ENCODE measurements around the gene SEPTIN5. TPM values are rescaled to one million over a fixed set of nuclear protein-coding genes. Genes with fewer than 3 reads are reported as not detected.

SEPTIN5 gene
- polyA plus RNA-seq, 2 of the 4 experiments (the other 2 are of a cell fraction): 4.6 to 12.6 TPM

GRCh38 chr22:19691007-19691720, 23.1 kb upstream of the SEPTIN5 start:
- ChIA-PET POLR2A (no interaction called here), CTCF (interaction anchor here (1.5 to 2.6 kb wide), 4 partner anchors 11 to 60 kb away, joined by 5 to 8 read pairs (median 6); no protein-coding TSS in a partner anchor)
- Histone ChIP-seq H3K9me3 (no peaks in the 10 kb centered on the region), H3K27ac (peak overlapping the region; percentile 79 to 83), H3K4me2 (peak overlapping the region; percentile 96), H3K4me3 (peak overlapping the region; percentile 26), H3K4me1 (peaks cover 13% of the 10 kb centered on the region)
- 44% methylated on average over 9 of the region's 9 CpGs for WGBS (ENCODE audit: missing lambda C conversion rate)
- TF ChIP-seq MYC (IDR thresholded peaks at IDR 0.05; ENCODE audit: borderline replicate concordance, low read length) (no peak), NR3C1 (IDR thresholded peaks at IDR 0.05) (no peak), TP53 (CRISPR knock-in tag; IDR thresholded peaks at IDR 0.05) (no peak), CEBPB (IDR thresholded peaks at IDR 0.05) (no peak), HOXB5 (CRISPR knock-in tag; IDR thresholded peaks at IDR 0.05) (no peak), CHD2 (IDR thresholded peaks at IDR 0.05; ENCODE audit: low read length, partially characterized antibody) (no peak), EHMT2 (IDR thresholded peaks at IDR 0.05; ENCODE audit: low read depth) (no peak)
- FAIRE-seq: no peak
- no peak for DNase-seq (ENCODE audit: low read depth in 1 of 2, low spot score in 1 of 2)
- ATAC-seq: no peak

DNA sequence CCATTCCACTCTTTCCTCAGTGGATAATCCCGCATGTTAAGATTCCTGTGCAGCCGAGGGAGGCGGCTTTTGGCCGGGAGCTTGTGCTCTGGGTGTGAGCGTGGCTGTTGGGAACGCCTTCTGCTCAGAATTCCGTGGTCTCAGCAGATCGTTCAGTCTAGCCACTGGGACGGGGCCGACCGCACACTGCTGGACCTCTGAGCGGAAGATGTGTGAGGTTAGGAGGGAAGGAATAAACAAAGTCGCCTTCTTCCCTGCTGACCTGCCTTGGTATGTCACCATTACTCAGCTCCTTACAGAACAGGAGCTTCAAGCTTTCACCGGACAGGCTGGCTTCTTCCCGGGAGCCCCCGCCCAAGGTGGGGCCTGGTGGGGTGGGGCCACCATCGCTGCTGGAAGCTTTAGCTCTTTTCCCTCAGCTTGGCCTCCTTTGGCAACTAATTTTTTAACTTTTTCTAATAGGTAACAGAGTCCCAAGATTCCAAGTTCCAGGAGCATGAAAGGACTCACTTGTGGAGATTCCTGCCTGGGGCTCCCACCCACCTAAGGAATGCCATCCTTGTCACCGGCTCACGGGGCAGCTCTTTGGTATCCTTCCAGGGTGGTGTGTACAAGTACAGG, 22.5 kb upstream of the SEPTIN5 start:
- H3K4me1 ChIP-seq: peaks cover 13% of the 10 kb centered on the region
- peak overlapping the region; percentile 96 for H3K4me2 ChIP-seq
- POLR2A ChIA-PET: no interaction called here
- H3K27ac ChIP-seq: peak overlapping the region; percentile 79 to 83
- no peak for FAIRE-seq
- WGBS (ENCODE audit: missing lambda C conversion rate): under 1% methylated on average over 19 of the region's 19 CpGs
- TF ChIP-seq MAFK (IDR thresholded peaks at IDR 0.05; ENCODE audit: partially characterized antibody): peak; percentile 48
- TF ChIP-seq MAZ (IDR thresholded peaks at IDR 0.05; ENCODE audit: borderline replicate concordance, low read depth, low read length): 0 out of 2 replicates have a peak, but pooled peaks have one; percentile 44
- TF ChIP-seq CBX8 (IDR thresholded peaks at IDR 0.05): no peak
- no peak for TF ChIP-seq TFCP2L1 (CRISPR knock-in tag; IDR thresholded peaks at IDR 0.05)
- TF ChIP-seq MYC (IDR thresholded peaks at IDR 0.05; ENCODE audit: borderline replicate concordance, low read length): no peak
- peak; percentile 55 for TF ChIP-seq POLR2A (IDR thresholded peaks at IDR 0.05; ENCODE audit: low read length)
- TF ChIP-seq, protein P1, sequence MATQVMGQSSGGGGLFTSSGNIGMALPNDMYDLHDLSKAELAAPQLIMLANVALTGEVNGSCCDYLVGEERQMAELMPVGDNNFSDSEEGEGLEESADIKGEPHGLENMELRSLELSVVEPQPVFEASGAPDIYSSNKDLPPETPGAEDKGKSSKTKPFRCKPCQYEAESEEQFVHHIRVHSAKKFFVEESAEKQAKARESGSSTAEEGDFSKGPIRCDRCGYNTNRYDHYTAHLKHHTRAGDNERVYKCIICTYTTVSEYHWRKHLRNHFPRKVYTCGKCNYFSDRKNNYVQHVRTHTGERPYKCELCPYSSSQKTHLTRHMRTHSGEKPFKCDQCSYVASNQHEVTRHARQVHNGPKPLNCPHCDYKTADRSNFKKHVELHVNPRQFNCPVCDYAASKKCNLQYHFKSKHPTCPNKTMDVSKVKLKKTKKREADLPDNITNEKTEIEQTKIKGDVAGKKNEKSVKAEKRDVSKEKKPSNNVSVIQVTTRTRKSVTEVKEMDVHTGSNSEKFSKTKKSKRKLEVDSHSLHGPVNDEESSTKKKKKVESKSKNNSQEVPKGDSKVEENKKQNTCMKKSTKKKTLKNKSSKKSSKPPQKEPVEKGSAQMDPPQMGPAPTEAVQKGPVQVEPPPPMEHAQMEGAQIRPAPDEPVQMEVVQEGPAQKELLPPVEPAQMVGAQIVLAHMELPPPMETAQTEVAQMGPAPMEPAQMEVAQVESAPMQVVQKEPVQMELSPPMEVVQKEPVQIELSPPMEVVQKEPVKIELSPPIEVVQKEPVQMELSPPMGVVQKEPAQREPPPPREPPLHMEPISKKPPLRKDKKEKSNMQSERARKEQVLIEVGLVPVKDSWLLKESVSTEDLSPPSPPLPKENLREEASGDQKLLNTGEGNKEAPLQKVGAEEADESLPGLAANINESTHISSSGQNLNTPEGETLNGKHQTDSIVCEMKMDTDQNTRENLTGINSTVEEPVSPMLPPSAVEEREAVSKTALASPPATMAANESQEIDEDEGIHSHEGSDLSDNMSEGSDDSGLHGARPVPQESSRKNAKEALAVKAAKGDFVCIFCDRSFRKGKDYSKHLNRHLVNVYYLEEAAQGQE (IDR thresholded peaks at IDR 0.05): no peak
- TF ChIP-seq, protein P2, sequence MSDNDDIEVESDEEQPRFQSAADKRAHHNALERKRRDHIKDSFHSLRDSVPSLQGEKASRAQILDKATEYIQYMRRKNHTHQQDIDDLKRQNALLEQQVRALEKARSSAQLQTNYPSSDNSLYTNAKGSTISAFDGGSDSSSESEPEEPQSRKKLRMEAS (IDR thresholded peaks at IDR 0.05): peak; percentile 29; the same call in 1 of the 2 replicates
- DNase-seq (ENCODE audit: low read depth in 1 of 2, low spot score in 1 of 2): peak; percentile 18 to 73
- CTCF ChIA-PET: interaction anchor here (1.5 to 2.1 kb wide), 3 partner anchors 12 to 60 kb away, joined by 5 to 8 read pairs (median 6); no protein-coding TSS in a partner anchor
- no peaks in the 10 kb centered on the region for H3K9me3 ChIP-seq
- peak overlapping the region; percentile 26 for H3K4me3 ChIP-seq
- peak; percentile 77 to 82 for ATAC-seq

GRCh38 chr22:19693581-19693980, 20.7 kb upstream of the SEPTIN5 start:
- no peak for ATAC-seq
- H3K4me2 ChIP-seq: no peak overlapping the region
- no peak overlapping the region for H3K4me3 ChIP-seq
- H3K4me1 ChIP-seq: peaks cover 13% of the 10 kb centered on the region
- no peak for FAIRE-seq
- whole genome bisulfite sequencing (ENCODE audit: missing lambda C conversion rate): 95% methylated on average over 14 of the region's 14 CpGs
- POLR2A ChIA-PET: no interaction called here
- CTCF ChIA-PET: no interaction called here
- no peaks in the 10 kb centered on the region for H3K9me3 ChIP-seq
- DNase-seq (ENCODE audit: low read depth in 1 of 2, low spot score in 1 of 2): no peak
- H3K27ac ChIP-seq: no peak overlapping the region
- TF ChIP-seq ZC3H11A (IDR thresholded peaks at IDR 0.05) (no peak), TP53 (CRISPR knock-in tag; IDR thresholded peaks at IDR 0.05) (no peak), NPAS2 (CRISPR knock-in tag; IDR thresholded peaks at IDR 0.05; ENCODE audit: borderline replicate concordance) (no peak), HES2 (IDR thresholded peaks at IDR 0.05) (no peak), NR3C1 (IDR thresholded peaks at IDR 0.05) (no peak), FOXS1 (CRISPR knock-in tag; IDR thresholded peaks at IDR 0.05) (no peak), CBX8 (IDR thresholded peaks at IDR 0.05) (no peak), RAD21 (conservative IDR thresholded peaks at IDR 0.05 in 1 of 2, IDR thresholded peaks at IDR 0.05 in 1 of 2) (no peak), PBX3 (IDR thresholded peaks at IDR 0.05) (no peak), MAFK (IDR thresholded peaks at IDR 0.05; ENCODE audit: partially characterized antibody) (no peak), CBX2 (IDR thresholded peaks at IDR 0.05; ENCODE audit: borderline replicate concordance, low read depth) (no peak), KDM1A (IDR thresholded peaks at IDR 0.05; ENCODE audit: low read depth) (no peak)
- TF ChIP-seq, protein P3, sequence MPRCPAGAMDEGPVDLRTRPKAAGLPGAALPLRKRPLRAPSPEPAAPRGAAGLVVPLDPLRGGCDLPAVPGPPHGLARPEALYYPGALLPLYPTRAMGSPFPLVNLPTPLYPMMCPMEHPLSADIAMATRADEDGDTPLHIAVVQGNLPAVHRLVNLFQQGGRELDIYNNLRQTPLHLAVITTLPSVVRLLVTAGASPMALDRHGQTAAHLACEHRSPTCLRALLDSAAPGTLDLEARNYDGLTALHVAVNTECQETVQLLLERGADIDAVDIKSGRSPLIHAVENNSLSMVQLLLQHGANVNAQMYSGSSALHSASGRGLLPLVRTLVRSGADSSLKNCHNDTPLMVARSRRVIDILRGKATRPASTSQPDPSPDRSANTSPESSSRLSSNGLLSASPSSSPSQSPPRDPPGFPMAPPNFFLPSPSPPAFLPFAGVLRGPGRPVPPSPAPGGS (IDR thresholded peaks at IDR 0.05): no peak
- TF ChIP-seq, protein P2 (IDR thresholded peaks at IDR 0.05): no peak

Data from A549 (cell line).